ENCODE data around the gene EXD1. TPM values are rescaled to one million over a fixed set of nuclear protein-coding genes. Genes with fewer than 3 reads are reported as not detected.

The EXD1 gene
- total RNA-seq, 1 experiment from 2014 or later, result 0.37 TPM

GRCh38 chr15:41259546-41260189 lies 29.1 kb upstream of the EXD1 start:
- POLR2A ChIA-PET, result interaction anchor here (1.0 to 2.6 kb wide), 7 partner anchors 11 to 29 kb away, joined by 3 to 11 read pairs (median 4); partner anchors contain the start of genes CHP1 and EXD1
- Mint-ChIP-seq H3K9me3 (ENCODE audit: unreplicated experiment) (no peaks in the 10 kb centered on the region), H3K27me3 (ENCODE audit: insufficient read depth, unreplicated experiment) (no peaks in the 10 kb centered on the region), H3K4me3 (ENCODE audit: unreplicated experiment) (no peak overlapping the region), H3K36me3 (ENCODE audit: insufficient read depth, unreplicated experiment) (peaks cover 66% of the 10 kb centered on the region), H3K27ac (ENCODE audit: low read depth, unreplicated experiment) (no peak overlapping the region), H3K4me1 (ENCODE audit: insufficient read depth, unreplicated experiment) (peaks cover 22% of the 10 kb centered on the region)
- no peak for DNase-seq (ENCODE audit: unreplicated experiment)
- CTCF ChIA-PET, result interaction anchor here (0.6 kb wide), 1 partner anchor 51 kb away, joined by 5 read pairs; no protein-coding TSS in a partner anchor
- BruUV-seq (replicated peaks), result no TSS peak
- TF ChIP-seq, protein P1, sequence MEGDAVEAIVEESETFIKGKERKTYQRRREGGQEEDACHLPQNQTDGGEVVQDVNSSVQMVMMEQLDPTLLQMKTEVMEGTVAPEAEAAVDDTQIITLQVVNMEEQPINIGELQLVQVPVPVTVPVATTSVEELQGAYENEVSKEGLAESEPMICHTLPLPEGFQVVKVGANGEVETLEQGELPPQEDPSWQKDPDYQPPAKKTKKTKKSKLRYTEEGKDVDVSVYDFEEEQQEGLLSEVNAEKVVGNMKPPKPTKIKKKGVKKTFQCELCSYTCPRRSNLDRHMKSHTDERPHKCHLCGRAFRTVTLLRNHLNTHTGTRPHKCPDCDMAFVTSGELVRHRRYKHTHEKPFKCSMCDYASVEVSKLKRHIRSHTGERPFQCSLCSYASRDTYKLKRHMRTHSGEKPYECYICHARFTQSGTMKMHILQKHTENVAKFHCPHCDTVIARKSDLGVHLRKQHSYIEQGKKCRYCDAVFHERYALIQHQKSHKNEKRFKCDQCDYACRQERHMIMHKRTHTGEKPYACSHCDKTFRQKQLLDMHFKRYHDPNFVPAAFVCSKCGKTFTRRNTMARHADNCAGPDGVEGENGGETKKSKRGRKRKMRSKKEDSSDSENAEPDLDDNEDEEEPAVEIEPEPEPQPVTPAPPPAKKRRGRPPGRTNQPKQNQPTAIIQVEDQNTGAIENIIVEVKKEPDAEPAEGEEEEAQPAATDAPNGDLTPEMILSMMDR (IDR thresholded peaks at IDR 0.05; ENCODE audit: unreplicated experiment), result no peak
- intact Hi-C loops (cut with micrococcal nuclease), result no loop called here

DNA sequence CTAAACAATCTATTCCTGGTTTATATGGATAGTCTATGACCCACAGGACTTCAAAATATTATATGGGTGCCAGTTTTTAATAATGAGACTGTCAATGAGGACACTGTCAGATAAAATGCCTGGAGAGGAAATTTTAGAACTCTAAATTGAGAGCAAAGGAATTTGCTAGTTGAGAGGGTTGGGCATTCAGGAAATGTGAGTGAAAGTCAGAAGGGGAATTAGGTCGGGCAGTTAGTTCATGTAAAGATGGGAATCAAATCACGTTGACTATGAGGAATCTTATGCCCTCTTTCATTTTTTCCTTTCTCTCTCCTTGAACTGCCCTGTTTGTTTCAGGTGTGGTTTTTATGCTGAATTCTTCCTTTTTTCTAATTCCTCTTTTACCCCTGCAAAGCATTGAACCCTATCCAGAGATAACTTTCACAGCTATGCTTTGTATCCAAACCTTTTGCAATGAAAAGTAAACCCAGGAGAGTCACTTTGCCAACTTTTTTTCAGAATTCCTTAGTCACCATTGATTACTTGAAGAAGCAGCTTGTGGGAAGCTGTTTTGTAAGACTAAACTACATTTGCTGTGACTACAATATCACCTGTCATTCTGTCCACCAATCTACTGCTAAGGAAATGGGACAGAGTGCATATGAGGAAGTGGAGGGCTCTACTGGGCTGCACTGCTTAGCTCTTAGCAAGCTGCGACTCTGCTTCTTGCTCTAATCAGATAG lies 28.4 kb upstream of the EXD1 start:
- TF ChIP-seq, protein P1 (IDR thresholded peaks at IDR 0.05; ENCODE audit: unreplicated experiment), result no peak
- POLR2A ChIA-PET, result interaction anchor here (0.7 to 2.6 kb wide), 8 partner anchors 10 to 29 kb away, joined by 3 to 11 read pairs (median 4); partner anchors contain the start of genes CHP1 and EXD1
- BruUV-seq (replicated peaks), result no TSS peak
- Mint-ChIP-seq H3K9me3 (ENCODE audit: unreplicated experiment) (no peaks in the 10 kb centered on the region), H3K27ac (ENCODE audit: low read depth, unreplicated experiment) (no peak overlapping the region), H3K36me3 (ENCODE audit: insufficient read depth, unreplicated experiment) (peaks cover 68% of the 10 kb centered on the region), H3K4me1 (ENCODE audit: insufficient read depth, unreplicated experiment) (peaks cover 18% of the 10 kb centered on the region), H3K4me3 (ENCODE audit: unreplicated experiment) (no peak overlapping the region), H3K27me3 (ENCODE audit: insufficient read depth, unreplicated experiment) (no peaks in the 10 kb centered on the region)
- peak; percentile 61 for DNase-seq (ENCODE audit: unreplicated experiment)
- intact Hi-C loops (cut with micrococcal nuclease), result no loop called here
- CTCF ChIA-PET, result interaction anchor here (0.6 kb wide), 1 partner anchor 9 kb away, joined by 3 read pairs; no protein-coding TSS in a partner anchor

GRCh38 chr15:41256577-41257038 lies 26.1 kb upstream of the EXD1 start:
- no peaks in the 10 kb centered on the region for H3K27me3 Mint-ChIP-seq (ENCODE audit: insufficient read depth, unreplicated experiment)
- H3K36me3 Mint-ChIP-seq (ENCODE audit: insufficient read depth, unreplicated experiment), result peaks cover 62% of the 10 kb centered on the region
- CTCF ChIA-PET, result interaction anchor here (0.5 to 1.1 kb wide), 2 partner anchors 25 to 474 kb away, joined by 3 read pairs; no protein-coding TSS in a partner anchor
- TF ChIP-seq, protein P1 (IDR thresholded peaks at IDR 0.05; ENCODE audit: unreplicated experiment), result no peak
- peaks cover 12% of the 10 kb centered on the region for H3K4me1 Mint-ChIP-seq (ENCODE audit: insufficient read depth, unreplicated experiment)
- H3K9me3 Mint-ChIP-seq (ENCODE audit: unreplicated experiment), result no peaks in the 10 kb centered on the region
- POLR2A ChIA-PET, result interaction anchor here (0.6 to 2.0 kb wide), 15 partner anchors 10 to 662 kb away, joined by 3 to 21 read pairs (median 4); partner anchors contain the start of genes CHP1, EXD1, NUSAP1 and OIP5
- H3K4me3 Mint-ChIP-seq (ENCODE audit: unreplicated experiment), result no peak overlapping the region
- no TSS peak for BruUV-seq (replicated peaks)
- no peak overlapping the region for H3K27ac Mint-ChIP-seq (ENCODE audit: low read depth, unreplicated experiment)
- intact Hi-C loops (cut with micrococcal nuclease), result loop anchor here (2.0 kb wide), 1 partner anchor 24 kb away; no protein-coding TSS in a partner anchor
- DNase-seq (ENCODE audit: unreplicated experiment), result peak; percentile 86

DNA sequence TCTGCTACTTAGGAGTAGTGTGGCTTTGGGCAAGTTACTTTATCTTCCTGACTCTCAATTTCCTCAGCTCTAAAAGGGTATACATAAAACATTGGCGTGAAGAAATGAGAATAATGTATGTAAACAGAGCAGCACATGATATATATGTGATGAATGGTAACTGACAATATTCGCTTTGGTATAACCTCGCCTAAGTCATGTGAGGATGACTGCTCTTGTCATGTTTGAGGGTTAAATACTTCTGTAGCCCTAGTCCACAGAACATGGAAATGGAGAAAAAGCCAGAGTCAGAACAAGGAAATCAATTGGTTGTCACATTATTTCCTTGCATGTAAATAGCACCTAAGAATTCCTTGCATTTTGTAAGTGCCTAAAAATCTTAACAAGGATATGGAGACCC lies 25.5 kb upstream of the EXD1 start:
- intact Hi-C loops (cut with micrococcal nuclease), result loop anchor here (2.0 kb wide), 1 partner anchor 23 kb away; no protein-coding TSS in a partner anchor

More for the DNA sequence above, 25.5 kb upstream of the EXD1 start:
- Mint-ChIP-seq H3K4me1 (ENCODE audit: insufficient read depth, unreplicated experiment) (peaks cover 15% of the 10 kb centered on the region), H3K27me3 (ENCODE audit: insufficient read depth, unreplicated experiment) (no peaks in the 10 kb centered on the region), H3K9me3 (ENCODE audit: unreplicated experiment) (no peaks in the 10 kb centered on the region), H3K27ac (ENCODE audit: low read depth, unreplicated experiment) (no peak overlapping the region), H3K4me3 (ENCODE audit: unreplicated experiment) (no peak overlapping the region), H3K36me3 (ENCODE audit: insufficient read depth, unreplicated experiment) (peaks cover 65% of the 10 kb centered on the region)
- TF ChIP-seq, protein P1 (IDR thresholded peaks at IDR 0.05; ENCODE audit: unreplicated experiment), result no peak
- ChIA-PET CTCF (interaction anchor here (0.5 to 1.1 kb wide), 2 partner anchors 26 to 473 kb away, joined by 3 read pairs; no protein-coding TSS in a partner anchor), POLR2A (interaction anchor here (0.6 to 2.0 kb wide), 15 partner anchors 10 to 861 kb away, joined by 3 to 21 read pairs (median 4); partner anchors contain the start of genes CHP1, EXD1, NUSAP1 and OIP5)
- BruUV-seq (replicated peaks), result no TSS peak
- no peak for DNase-seq (ENCODE audit: unreplicated experiment)
